ENCODE results near the gene SOCS1. TPM values are rescaled to one million over a fixed set of nuclear protein-coding genes. Genes with fewer than 3 reads are reported as not detected.

SOCS1 gene
- total RNA-seq, 4 donors from 2014 or later = 6.5 to 26.8 (median 18.0) TPM

DNA sequence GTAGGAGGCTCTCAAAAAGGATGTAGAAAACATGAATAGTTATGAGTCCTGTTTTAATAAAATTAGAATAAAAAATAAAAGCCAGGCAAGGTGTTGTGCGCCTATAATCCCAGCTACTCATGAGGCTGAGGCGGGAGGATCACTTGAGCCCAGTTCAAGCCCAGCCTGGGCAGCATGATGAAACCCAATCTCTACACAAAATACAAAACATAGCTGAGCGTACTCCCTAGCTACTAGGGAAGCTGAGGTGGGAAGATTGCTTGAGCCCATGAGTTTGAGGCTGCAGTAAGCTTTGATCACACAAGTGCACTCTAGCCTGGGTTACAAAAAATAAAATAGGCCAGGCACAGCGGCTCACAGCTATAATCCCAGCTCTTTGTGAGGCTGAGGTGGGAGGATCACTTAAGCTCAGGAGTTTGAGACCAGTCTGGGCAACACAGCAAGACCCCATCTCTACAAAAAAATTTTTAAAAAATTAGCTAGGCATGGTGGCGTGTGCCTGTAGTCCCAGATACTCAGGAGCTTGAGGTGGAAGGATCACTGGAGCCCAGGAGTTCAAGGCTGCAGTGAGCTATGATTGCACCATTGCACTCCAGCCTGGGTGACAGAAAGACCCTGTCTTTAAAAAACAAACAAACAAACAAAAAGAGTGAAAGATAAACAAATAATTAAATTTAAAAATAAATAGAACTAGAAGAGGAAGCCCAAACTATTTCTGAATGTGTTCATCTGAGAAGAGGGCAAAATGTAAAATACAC, 42.3 kb upstream of the SOCS1 start:
- DNase-seq (ENCODE audit: low spot score) (no peak), ATAC-seq (ENCODE audit: low FRiP score) (no peak)
- TF ChIP-seq, protein P1, sequence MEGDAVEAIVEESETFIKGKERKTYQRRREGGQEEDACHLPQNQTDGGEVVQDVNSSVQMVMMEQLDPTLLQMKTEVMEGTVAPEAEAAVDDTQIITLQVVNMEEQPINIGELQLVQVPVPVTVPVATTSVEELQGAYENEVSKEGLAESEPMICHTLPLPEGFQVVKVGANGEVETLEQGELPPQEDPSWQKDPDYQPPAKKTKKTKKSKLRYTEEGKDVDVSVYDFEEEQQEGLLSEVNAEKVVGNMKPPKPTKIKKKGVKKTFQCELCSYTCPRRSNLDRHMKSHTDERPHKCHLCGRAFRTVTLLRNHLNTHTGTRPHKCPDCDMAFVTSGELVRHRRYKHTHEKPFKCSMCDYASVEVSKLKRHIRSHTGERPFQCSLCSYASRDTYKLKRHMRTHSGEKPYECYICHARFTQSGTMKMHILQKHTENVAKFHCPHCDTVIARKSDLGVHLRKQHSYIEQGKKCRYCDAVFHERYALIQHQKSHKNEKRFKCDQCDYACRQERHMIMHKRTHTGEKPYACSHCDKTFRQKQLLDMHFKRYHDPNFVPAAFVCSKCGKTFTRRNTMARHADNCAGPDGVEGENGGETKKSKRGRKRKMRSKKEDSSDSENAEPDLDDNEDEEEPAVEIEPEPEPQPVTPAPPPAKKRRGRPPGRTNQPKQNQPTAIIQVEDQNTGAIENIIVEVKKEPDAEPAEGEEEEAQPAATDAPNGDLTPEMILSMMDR (IDR thresholded peaks at IDR 0.05) = no peak

DNA sequence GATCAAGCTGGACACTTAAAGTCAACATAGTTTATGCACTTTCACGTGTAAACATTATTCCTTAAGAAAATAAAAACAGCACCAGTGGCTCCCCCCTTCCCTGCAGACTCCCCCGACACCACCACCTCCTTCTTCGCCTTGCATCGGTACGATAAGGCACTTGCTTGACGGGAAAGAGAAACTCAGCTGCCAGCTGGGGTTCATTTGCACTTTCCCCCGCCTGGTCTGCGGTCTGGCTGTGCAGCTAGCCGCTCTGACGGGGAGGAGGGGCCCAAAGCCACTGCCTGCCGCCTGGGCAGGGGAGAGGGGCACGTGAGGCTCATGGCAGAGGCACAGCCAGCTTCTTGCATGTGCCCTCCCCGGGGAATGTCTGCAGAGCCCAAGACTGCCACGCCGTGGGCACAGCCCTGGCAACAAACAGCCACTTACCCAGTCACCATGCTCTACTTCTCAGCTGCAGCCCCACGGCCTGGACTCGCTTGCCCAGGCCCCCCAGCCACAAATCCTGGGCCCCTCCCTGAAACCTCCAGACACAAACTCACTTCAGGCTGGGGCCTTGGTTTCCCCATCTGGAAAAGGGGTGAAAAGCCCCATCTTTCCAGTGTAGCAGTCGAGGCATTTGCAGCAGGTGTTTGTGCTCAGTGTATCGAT, 41.6 kb upstream of the SOCS1 start:
- TF ChIP-seq, protein P1 (IDR thresholded peaks at IDR 0.05) = no peak
- peak; percentile 60 for ATAC-seq (ENCODE audit: low FRiP score)
- no peak for DNase-seq (ENCODE audit: low spot score)

DNA sequence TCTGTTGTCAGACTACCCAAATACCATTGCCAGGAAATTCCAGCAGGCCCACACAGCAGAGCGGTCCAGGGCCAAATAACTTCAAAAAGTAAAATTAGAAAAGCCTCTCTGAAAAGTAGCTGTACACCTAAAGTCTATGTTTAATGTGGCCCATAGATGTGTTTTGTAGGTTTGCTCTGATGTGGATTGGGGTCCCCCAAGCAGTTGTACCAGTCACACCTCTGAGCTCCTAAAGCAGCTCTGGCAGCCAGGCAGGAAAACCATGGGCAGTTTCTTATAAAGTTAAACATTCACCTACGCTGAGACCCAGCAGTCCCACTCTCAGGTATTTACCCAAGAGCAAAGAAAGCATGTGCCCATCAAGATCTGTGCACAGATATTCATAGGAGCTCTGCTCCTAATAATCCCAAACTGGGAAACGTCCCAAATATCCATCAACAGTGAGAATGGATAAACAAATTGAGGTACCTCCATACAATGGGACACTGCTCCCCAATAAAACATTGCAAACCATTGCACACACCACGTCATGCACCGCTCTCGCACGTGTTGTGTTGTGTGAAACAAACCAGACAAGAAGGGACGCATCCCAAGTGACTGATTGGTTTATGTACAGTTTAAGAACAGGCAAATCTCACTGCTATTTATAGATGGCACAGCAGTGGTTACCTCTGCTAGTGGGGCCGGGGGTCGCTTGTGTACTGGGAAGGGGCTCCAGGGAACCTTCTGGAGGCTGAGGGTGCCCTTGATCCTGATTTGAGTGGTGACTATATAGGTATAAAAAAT, 40.9 kb upstream of the SOCS1 start:
- no peak for ATAC-seq (ENCODE audit: low FRiP score)
- TF ChIP-seq, protein P1 (IDR thresholded peaks at IDR 0.05) = no peak
- DNase-seq (ENCODE audit: low spot score) = no peak

DNA sequence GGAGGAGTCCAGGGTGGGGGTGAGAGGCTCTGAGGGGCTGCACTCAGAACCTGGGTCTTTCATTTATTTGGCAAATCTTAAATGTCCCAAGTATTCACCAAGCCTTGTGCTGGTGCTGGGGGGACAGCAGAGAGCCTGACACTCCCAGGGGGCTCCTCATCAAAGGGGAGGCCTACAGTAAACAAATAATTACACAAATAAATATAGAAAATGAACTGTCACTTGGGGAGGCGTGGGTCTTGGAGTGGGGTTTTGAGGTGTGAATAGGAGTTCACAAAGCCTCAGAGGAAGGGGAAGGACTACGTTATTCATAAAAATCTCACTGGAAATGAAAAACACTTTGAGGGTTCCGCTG, 40.3 kb upstream of the SOCS1 start:
- ATAC-seq (ENCODE audit: low FRiP score) (no peak), DNase-seq (ENCODE audit: low spot score) (no peak)
- TF ChIP-seq, protein P1 (IDR thresholded peaks at IDR 0.05) = no peak

DNA sequence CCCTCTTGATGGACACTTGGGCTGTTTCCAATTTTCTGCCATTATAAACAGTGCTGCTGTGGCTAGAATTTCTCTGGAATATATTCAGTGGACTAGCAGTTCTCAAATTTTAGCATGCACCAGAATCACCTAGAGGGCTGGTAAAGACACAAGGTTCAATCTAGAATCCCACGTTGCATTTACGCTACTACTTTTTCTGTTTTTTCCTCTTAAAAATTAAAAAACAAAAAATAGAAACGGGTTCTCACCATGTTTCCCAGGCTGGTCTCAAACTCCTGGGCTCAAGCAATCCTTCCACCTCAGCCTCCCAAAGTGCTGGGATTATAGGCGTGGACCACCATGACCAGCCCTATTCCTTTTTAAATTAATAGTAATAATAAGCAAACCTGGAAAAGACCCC, 39.7 kb upstream of the SOCS1 start:
- DNase-seq (ENCODE audit: low spot score) = no peak
- ATAC-seq (ENCODE audit: low FRiP score) = no peak
- TF ChIP-seq, protein P1 (IDR thresholded peaks at IDR 0.05) = no peak

DNA sequence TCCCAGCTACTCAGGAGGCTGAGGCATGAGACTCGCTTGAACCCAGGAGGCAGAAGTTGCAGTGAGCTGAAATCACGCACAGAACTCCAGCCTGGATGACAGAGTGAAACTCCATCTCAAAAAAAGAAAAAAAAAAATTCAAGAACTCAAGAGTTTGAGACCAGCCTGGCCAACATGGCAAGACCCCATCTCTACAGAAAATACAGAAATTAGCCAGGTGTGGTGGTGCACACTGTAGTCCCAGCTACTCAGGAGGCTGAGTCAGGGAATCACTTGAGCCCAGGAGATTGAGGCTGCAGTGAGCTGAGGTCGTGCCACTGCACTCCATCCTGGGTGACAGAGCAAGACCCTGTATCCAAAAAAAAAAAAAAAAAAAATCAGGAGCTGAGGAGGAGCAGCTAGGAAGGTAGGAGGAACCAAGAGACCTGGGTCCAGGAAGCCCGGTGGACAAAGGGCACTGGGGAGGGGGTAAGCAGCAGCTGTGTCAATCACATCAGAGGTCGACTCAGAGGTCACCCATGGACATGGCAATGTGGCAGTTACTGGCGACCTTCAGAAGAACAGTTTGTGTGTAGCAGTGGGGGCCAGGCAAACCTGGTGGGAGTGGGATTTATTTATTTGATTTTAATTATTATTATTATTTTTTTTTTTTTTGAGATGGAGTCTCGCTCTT, 36.2 kb upstream of the SOCS1 start:
- ATAC-seq (ENCODE audit: low FRiP score) (no peak), DNase-seq (ENCODE audit: low spot score) (no peak)
- TF ChIP-seq, protein P1 (IDR thresholded peaks at IDR 0.05) = no peak

Measured in omental fat pad (tissue), 4 donors.